RWPE2 (cell line): Measurements from ENCODE around the gene AK8.

Experiments used
- ATAC-seq: fragments of 200-7000 bp; cut with Tn5 transposase; 3 replicates; pipeline ENCODE4 v1.9.1; 2021; ENCODE audit warnings: low read depth
- DNase-seq: peaks from one replicate; pipeline ENCODE4 v3.0.0-alpha.2; 2020; ENCODE audit warnings: low spot score
- H3K27ac ChIP-seq: fragments of 450-650 bp; 2 replicates; pipeline ENCODE4 v1.5.1; 2017; ENCODE audit warnings: mild to moderate bottlenecking; ENCODE audit not compliant: poor library complexity, severe bottlenecking
- H3K27me3 ChIP-seq: fragments of 250-450 bp; sonication (Bioruptor Pico); 2 replicates; pipeline ENCODE4 v1.5.1; 2021; ENCODE audit warnings: mild to moderate bottlenecking, moderate library complexity; ENCODE audit not compliant: insufficient read depth, poor library complexity, severe bottlenecking
- H3K36me3 ChIP-seq: fragments of 250-450 bp; sonication (Bioruptor Pico); 2 replicates; pipeline ENCODE4 v1.5.1; 2020; ENCODE audit warnings: low read depth, mild to moderate bottlenecking, moderate library complexity
- H3K4me1 ChIP-seq: fragments of 250-450 bp; sonication (Bioruptor Pico); 2 replicates; pipeline ENCODE4 v1.5.1; 2021; ENCODE audit warnings: mild to moderate bottlenecking, moderate library complexity; ENCODE audit not compliant: insufficient read depth, poor library complexity, severe bottlenecking
- H3K4me3 ChIP-seq: fragments of 250-450 bp; sonication (Bioruptor Pico); 2 replicates; pipeline ENCODE4 v1.5.1; 2021; ENCODE audit warnings: mild to moderate bottlenecking, moderate library complexity; ENCODE audit not compliant: severe bottlenecking
- H3K9me3 ChIP-seq: fragments of 250-450 bp; sonication (Bioruptor Pico); 2 replicates; pipeline ENCODE4 v1.5.1; 2021; ENCODE audit warnings: mild to moderate bottlenecking, moderate library complexity; ENCODE audit not compliant: severe bottlenecking
- TF ChIP-seq, protein P1 (sequence below): fragments of 450-650 bp; IDR thresholded peaks from one replicate; pipeline ENCODE4 v1.5.1; 2017; ENCODE audit warnings: mild to moderate bottlenecking, moderate library complexity; ENCODE audit not compliant: poor library complexity, severe bottlenecking

AK8 gene

DNA sequence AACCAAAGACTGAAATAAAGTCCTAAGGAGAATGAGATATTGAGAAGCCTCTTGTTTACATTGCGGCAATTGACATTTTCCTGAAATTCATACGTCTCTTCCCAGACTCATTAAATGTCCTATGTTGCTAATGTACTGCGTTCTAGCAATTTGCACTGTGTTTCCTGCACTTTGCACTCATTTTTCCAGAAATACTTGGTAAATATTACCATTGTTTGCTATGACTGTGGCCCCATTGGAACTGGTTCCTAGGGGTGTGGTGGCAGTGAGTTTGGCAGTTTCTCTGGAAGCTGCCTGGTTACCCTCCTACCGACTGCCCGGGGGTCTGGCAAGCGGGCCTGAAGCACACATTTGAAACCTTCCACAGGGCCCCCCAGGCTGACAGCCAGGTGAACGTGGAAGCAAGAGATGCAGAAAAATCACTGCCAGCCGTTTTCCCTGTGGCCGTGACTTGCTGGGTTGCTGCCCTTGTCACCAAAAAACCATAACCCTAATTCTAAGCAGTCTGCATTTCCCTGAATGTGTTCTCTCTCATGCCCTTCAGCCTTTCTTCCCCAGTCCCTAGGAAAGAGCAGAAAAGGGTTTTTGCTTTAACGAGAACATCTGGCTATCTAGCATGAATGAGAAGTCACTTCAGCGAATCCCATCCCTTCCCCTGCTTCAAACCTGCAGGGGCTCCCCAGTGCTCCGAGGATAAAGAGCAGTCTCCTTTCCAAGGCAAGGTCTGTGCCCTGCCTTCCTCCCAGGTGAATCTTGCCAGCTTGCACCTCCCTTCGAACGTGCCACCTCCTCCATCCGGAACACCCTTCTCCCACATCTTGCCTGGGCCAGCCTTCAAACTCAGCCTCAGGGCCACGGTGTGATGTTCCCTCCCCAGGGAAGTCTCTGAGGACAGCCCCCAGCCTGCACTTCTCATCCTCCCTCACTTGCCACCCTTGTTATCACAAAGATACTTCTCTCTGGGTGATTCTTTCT is 84.2 kb downstream of the AK8 start:
- H3K9me3 ChIP-seq: no peaks in the 10 kb centered on the region
- ATAC-seq (no peak), DNase-seq (no peak)
- no peak overlapping the region for H3K4me3 ChIP-seq
- no peaks in the 10 kb centered on the region for H3K4me1 ChIP-seq
- H3K27ac ChIP-seq: no peak overlapping the region
- TF ChIP-seq, protein P1, sequence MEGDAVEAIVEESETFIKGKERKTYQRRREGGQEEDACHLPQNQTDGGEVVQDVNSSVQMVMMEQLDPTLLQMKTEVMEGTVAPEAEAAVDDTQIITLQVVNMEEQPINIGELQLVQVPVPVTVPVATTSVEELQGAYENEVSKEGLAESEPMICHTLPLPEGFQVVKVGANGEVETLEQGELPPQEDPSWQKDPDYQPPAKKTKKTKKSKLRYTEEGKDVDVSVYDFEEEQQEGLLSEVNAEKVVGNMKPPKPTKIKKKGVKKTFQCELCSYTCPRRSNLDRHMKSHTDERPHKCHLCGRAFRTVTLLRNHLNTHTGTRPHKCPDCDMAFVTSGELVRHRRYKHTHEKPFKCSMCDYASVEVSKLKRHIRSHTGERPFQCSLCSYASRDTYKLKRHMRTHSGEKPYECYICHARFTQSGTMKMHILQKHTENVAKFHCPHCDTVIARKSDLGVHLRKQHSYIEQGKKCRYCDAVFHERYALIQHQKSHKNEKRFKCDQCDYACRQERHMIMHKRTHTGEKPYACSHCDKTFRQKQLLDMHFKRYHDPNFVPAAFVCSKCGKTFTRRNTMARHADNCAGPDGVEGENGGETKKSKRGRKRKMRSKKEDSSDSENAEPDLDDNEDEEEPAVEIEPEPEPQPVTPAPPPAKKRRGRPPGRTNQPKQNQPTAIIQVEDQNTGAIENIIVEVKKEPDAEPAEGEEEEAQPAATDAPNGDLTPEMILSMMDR: no peak
- H3K27me3 ChIP-seq: no peaks in the 10 kb centered on the region
- no peaks in the 10 kb centered on the region for H3K36me3 ChIP-seq

- no peaks in the 10 kb centered on the region for H3K9me3 ChIP-seq
- no peak overlapping the region for H3K27ac ChIP-seq
- ATAC-seq: no peak
- DNase-seq: no peak
- H3K27me3 ChIP-seq: no peaks in the 10 kb centered on the region
- H3K4me1 ChIP-seq: no peaks in the 10 kb centered on the region
- TF ChIP-seq, protein P1: no peak
- H3K36me3 ChIP-seq: no peaks in the 10 kb centered on the region
- no peak overlapping the region for H3K4me3 ChIP-seq
These were observed 85.5 kb downstream of the AK8 start for GRCh38 chr9:132792547-132792946.

DNA sequence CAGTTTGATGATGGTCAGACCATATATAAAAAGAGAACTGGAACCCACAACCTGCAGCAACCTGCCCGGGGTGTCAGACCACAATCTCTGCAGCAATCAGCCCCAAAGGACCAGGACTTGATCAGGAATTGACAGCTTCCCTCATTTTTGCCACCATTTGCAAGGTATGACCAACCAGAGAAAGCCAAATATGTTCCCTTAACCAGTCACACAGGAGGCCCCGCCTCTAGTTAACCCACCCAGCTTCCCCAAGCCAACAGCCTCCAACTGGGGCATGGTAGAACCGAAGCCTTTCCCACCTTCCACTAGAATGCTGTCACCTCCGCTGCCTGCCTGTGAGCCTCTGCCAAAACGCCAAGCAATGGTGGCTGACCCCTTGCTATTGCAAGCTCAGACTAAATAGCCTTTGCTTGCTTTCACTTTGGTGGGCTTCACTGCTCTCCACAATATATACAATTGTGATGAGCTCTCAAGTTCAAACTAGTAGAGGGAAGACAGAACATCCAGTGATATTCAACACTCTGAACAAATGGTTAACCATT is 86.3 kb downstream of the AK8 start:
- TF ChIP-seq, protein P1: no peak
- Histone ChIP-seq H3K27me3 (no peaks in the 10 kb centered on the region), H3K9me3 (no peaks in the 10 kb centered on the region), H3K4me3 (no peak overlapping the region), H3K4me1 (no peaks in the 10 kb centered on the region), H3K27ac (no peak overlapping the region), H3K36me3 (no peaks in the 10 kb centered on the region)
- no peak for ATAC-seq
- DNase-seq: no peak

DNA sequence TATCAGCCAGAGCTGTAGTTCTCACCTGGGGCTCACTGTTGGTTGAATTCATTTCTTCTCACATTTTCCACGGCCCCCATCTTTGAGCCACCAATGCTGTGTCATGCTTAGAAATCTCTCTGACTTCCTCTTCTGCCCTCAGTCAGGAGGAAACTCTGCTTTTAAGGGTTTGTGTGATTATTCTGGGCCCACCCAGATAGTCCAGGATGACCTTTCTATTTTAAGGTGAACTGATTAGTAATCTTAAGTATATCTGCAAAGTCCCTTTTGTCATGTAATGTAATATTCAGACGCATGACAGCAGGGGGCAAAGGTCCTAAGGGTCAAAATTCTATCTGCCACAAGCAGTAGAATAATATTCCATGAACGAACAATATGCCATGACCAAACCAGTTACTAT is 88.4 kb downstream of the AK8 start:
- H3K27ac ChIP-seq: no peak overlapping the region
- no peaks in the 10 kb centered on the region for H3K36me3 ChIP-seq
- no peak overlapping the region for H3K4me3 ChIP-seq
- ATAC-seq (no peak), DNase-seq (no peak)
- TF ChIP-seq, protein P1: no peak
- no peaks in the 10 kb centered on the region for H3K4me1 ChIP-seq
- no peaks in the 10 kb centered on the region for H3K27me3 ChIP-seq
- H3K9me3 ChIP-seq: no peaks in the 10 kb centered on the region

DNA sequence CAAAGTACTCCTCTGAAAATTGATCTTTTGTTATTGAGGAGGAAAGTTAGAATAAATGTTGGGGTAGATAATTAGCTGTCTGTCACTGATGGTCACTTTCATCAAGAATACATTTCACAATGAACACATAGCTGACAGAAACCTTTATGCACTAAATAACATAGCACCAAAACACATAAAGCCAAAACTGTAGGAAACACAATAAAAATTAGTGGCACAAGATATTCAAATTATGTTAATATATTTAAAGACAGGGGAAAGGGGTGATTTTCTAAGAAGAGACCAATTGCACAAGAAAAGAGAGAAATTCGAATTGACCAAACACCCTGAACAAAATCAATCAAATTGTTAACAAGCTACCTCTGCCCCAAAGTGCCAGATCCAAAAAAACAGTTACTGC is 89.7 kb downstream of the AK8 start:
- Histone ChIP-seq H3K4me3 (no peak overlapping the region), H3K27ac (no peak overlapping the region), H3K9me3 (no peaks in the 10 kb centered on the region), H3K27me3 (no peaks in the 10 kb centered on the region), H3K4me1 (no peaks in the 10 kb centered on the region), H3K36me3 (no peaks in the 10 kb centered on the region)
- no peak for DNase-seq
- ATAC-seq: no peak
- TF ChIP-seq, protein P1: no peak
